IPS-18a (cell line): ENCODE measurements around the gene TRIM47.
A peak's percentile ranks its signal among the peaks of the same experiment; 100 is the strongest.

Experiments used
- H3K27ac ChIP-seq: one replicate; pipeline ENCODE4 v1.5.1; 2013; ENCODE audit warnings: low read length
- H3K27me3 ChIP-seq: one replicate; pipeline ENCODE4 v1.6.1; 2013; ENCODE audit warnings: mild to moderate bottlenecking, low read length; ENCODE audit not compliant: control insufficient read depth, insufficient read depth
- H3K36me3 ChIP-seq: one replicate; pipeline ENCODE4 v1.6.1; 2013; ENCODE audit warnings: low read depth, low read length; ENCODE audit not compliant: control insufficient read depth
- H3K4me1 ChIP-seq: one replicate; pipeline ENCODE4 v1.6.1; 2013; ENCODE audit warnings: low read depth, low read length; ENCODE audit not compliant: control insufficient read depth
- H3K4me3 ChIP-seq: one replicate; pipeline ENCODE4 v1.5.1; 2013; ENCODE audit warnings: low read length
- H3K9ac ChIP-seq: one replicate; pipeline ENCODE4 v1.6.1; 2013; ENCODE audit warnings: mild to moderate bottlenecking, low read length, moderate library complexity
- H3K9me3 ChIP-seq: one replicate; pipeline ENCODE4 v1.6.1; 2013; ENCODE audit warnings: low read depth, low read length; ENCODE audit not compliant: control insufficient read depth

The TRIM47 gene

GRCh38 chr17:75837899-75838298 lies 40.5 kb downstream of the TRIM47 start:
- Histone ChIP-seq H3K9ac (no peak overlapping the region), H3K4me1 (no peaks in the 10 kb centered on the region), H3K27me3 (no peaks in the 10 kb centered on the region), H3K27ac (no peak overlapping the region), H3K9me3 (no peaks in the 10 kb centered on the region), H3K36me3 (no peaks in the 10 kb centered on the region), H3K4me3 (no peak overlapping the region)

- no peaks in the 10 kb centered on the region for H3K27me3 ChIP-seq
- no peak overlapping the region for H3K9ac ChIP-seq
- no peak overlapping the region for H3K27ac ChIP-seq
- no peak overlapping the region for H3K4me3 ChIP-seq
- no peaks in the 10 kb centered on the region for H3K9me3 ChIP-seq
- H3K36me3 ChIP-seq, result no peaks in the 10 kb centered on the region
- H3K4me1 ChIP-seq, result peaks cover 5% of the 10 kb centered on the region
Observed at GRCh38 chr17:75836605-75837004, 41.8 kb downstream of the TRIM47 start.

- Histone ChIP-seq H3K4me1 (peaks cover 6% of the 10 kb centered on the region), H3K4me3 (no peak overlapping the region), H3K9me3 (no peaks in the 10 kb centered on the region), H3K27ac (no peak overlapping the region), H3K36me3 (no peaks in the 10 kb centered on the region), H3K9ac (no peak overlapping the region), H3K27me3 (no peaks in the 10 kb centered on the region)
Observed at GRCh38 chr17:75835654-75835987, 42.8 kb downstream of the TRIM47 start.

- Histone ChIP-seq H3K9ac (no peak overlapping the region), H3K27ac (no peak overlapping the region), H3K4me3 (no peak overlapping the region), H3K27me3 (no peaks in the 10 kb centered on the region), H3K36me3 (no peaks in the 10 kb centered on the region), H3K4me1 (peaks cover 11% of the 10 kb centered on the region), H3K9me3 (no peaks in the 10 kb centered on the region)
Observed at GRCh38 chr17:75834928-75835653, 43.3 kb downstream of the TRIM47 start.

GRCh38 chr17:75834279-75834920 lies 44.0 kb downstream of the TRIM47 start:
- peaks cover 11% of the 10 kb centered on the region for H3K4me1 ChIP-seq
- no peak overlapping the region for H3K4me3 ChIP-seq
- no peaks in the 10 kb centered on the region for H3K9me3 ChIP-seq
- no peaks in the 10 kb centered on the region for H3K36me3 ChIP-seq
- H3K27me3 ChIP-seq, result no peaks in the 10 kb centered on the region
- no peak overlapping the region for H3K27ac ChIP-seq
- no peak overlapping the region for H3K9ac ChIP-seq

GRCh38 chr17:75832652-75833400 lies 45.6 kb downstream of the TRIM47 start:
- Histone ChIP-seq H3K27me3 (no peaks in the 10 kb centered on the region), H3K9me3 (no peaks in the 10 kb centered on the region), H3K27ac (no peak overlapping the region), H3K4me3 (peak overlapping the region; percentile 7), H3K36me3 (no peaks in the 10 kb centered on the region), H3K9ac (peak overlapping the region; percentile 11), H3K4me1 (peaks cover 17% of the 10 kb centered on the region)

GRCh38 chr17:75832164-75832651 lies 46.2 kb downstream of the TRIM47 start:
- Histone ChIP-seq H3K27me3 (no peaks in the 10 kb centered on the region), H3K9ac (peak overlapping the region; percentile 11), H3K4me1 (peaks cover 17% of the 10 kb centered on the region), H3K36me3 (no peaks in the 10 kb centered on the region), H3K4me3 (peak overlapping the region; percentile 7), H3K9me3 (no peaks in the 10 kb centered on the region), H3K27ac (no peak overlapping the region)

GRCh38 chr17:75831032-75831571 lies 47.3 kb downstream of the TRIM47 start:
- H3K27ac ChIP-seq, result no peak overlapping the region
- no peaks in the 10 kb centered on the region for H3K36me3 ChIP-seq
- H3K27me3 ChIP-seq, result no peaks in the 10 kb centered on the region
- H3K4me3 ChIP-seq, result no peak overlapping the region
- no peak overlapping the region for H3K9ac ChIP-seq
- H3K4me1 ChIP-seq, result peaks cover 17% of the 10 kb centered on the region
- H3K9me3 ChIP-seq, result no peaks in the 10 kb centered on the region

GRCh38 chr17:75830164-75831031 lies 48.0 kb downstream of the TRIM47 start:
- Histone ChIP-seq H3K27ac (no peak overlapping the region), H3K9ac (no peak overlapping the region), H3K27me3 (no peaks in the 10 kb centered on the region), H3K9me3 (no peaks in the 10 kb centered on the region), H3K4me1 (peaks cover 17% of the 10 kb centered on the region), H3K4me3 (no peak overlapping the region), H3K36me3 (no peaks in the 10 kb centered on the region)

GRCh38 chr17:75829747-75830146 lies 48.6 kb downstream of the TRIM47 start:
- Histone ChIP-seq H3K27me3 (no peaks in the 10 kb centered on the region), H3K36me3 (peaks cover under 1% of the 10 kb centered on the region), H3K4me1 (peaks cover 17% of the 10 kb centered on the region), H3K27ac (no peak overlapping the region), H3K9me3 (no peaks in the 10 kb centered on the region), H3K9ac (no peak overlapping the region), H3K4me3 (no peak overlapping the region)

GRCh38 chr17:75828741-75829140 lies 49.6 kb downstream of the TRIM47 start:
- no peaks in the 10 kb centered on the region for H3K27me3 ChIP-seq
- H3K4me1 ChIP-seq, result peaks cover 17% of the 10 kb centered on the region
- no peaks in the 10 kb centered on the region for H3K9me3 ChIP-seq
- peaks cover 9% of the 10 kb centered on the region for H3K36me3 ChIP-seq
- no peak overlapping the region for H3K27ac ChIP-seq
- H3K4me3 ChIP-seq, result no peak overlapping the region
- no peak overlapping the region for H3K9ac ChIP-seq
